NCI-H128 (cell line): Measurements from ENCODE around the gene HERC6.
"Not testable (repeated sequence)": the region's sequence is repeated elsewhere in the genome, so short reads cannot be mapped to it uniquely, and the experiment has no call there.

ENCODE experiments used
- DNase-seq: peaks from one replicate; lab custom pipeline; 2025; ENCODE audit not compliant: unreplicated experiment; lab: John Stamatoyannopoulos, UW

The HERC6 gene

DNA sequence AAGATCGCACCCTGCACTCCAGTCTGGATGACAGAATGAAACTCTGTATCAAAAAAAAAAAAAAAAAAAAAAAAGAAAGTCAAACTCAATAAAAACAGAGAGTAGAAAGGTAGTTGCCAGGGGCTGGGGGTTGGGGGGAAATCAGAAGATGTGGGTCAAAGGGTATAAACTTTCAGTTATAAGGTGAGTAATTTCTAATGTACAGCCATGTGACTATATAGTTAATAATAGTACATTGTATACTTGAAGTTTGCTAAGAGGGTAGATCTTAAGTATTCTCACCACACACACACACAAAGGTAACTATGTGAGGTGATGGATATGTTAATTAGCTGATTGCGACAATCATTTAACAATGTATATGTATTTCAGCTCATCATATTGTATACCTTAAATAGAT is 11.5 kb downstream of the HERC6 start:
- DNase-seq = no peak

- DNase-seq = no peak
Observed at GRCh38 chr4:88391703-88392102, 13.1 kb downstream of the HERC6 start.

DNA sequence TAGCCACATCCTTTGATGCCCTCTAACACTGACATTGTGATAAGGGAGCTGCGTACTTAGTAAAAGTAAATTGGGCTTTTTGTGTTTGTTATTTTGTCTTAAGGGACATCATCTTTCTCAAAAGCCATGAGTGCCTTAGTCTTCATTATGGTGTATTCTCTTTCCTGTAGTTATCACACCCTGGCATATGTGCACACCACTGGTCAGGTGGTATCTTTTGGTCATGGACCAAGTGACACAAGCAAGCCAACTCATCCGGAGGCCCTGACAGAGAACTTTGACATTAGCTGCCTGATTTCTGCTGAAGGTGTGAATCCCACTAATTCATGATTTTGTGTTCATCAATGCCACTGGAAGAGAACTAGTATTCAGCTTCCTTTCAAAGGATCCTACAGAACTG is 18.0 kb downstream of the HERC6 start:
- no peak for DNase-seq

DNA sequence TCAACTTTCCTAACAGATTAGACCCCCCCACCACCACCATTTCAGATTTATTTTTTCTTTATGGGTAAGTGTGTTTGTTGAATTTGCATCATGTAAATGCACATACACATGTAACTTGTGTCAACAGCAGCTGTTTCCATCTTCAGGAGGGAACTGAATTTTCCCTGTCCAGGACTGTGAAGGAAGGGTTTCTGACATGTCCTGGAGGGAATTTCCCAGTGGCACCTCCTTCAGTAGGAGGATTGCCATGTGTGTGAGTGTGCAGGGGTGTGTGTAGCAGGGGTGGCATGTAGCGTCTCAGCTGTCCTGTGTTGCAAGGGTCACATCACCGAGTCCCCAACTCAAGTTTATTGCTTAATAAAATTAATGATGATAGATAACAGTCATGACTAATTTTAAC is 19.7 kb downstream of the HERC6 start:
- no peak for DNase-seq

- no peak for DNase-seq
Observed at GRCh38 chr4:88409206-88409605, 30.6 kb downstream of the HERC6 start.

DNA sequence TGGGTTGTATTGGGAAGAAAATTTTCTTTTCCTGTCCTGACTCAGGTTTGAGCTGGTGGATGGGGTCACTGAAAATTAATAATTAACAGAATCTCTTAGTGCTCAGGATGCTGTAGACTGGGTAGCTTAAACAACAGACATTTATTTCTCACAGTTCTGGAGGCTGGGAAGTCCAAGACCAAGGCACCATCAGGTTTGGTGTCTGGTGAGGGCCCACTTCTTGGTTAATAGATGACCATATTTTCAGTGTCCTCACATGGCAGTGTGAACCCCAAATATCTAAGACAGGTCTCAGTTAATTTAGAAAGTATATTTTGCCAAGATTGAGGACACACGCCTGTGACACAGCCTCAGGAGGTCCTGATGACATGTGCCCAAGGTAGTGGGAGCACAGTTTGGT is 31.1 kb downstream of the HERC6 start:
- DNase-seq = no peak

GRCh38 chr4:88411491-88412096 is 32.9 kb downstream of the HERC6 start:
- no peak for DNase-seq

DNA sequence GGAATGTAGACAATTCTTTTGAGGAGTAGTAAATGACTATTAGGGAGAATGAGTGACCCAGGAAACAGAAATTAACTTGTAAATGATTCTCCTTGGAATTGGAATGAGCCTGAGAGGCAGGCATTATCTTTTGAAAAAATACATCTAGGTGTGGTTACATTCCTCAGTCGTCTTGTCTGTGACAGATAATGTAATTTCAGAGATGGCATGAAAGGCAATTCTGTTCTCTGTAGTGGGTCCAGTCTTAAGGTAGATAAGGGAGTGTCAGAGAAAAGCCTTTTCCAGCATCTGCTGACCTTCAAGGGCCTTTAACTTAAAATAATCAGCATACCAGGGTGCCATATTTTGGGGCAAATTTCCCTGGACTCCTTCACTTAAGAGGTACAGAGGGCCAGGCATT is 35.1 kb downstream of the HERC6 start:
- no peak for DNase-seq

DNA sequence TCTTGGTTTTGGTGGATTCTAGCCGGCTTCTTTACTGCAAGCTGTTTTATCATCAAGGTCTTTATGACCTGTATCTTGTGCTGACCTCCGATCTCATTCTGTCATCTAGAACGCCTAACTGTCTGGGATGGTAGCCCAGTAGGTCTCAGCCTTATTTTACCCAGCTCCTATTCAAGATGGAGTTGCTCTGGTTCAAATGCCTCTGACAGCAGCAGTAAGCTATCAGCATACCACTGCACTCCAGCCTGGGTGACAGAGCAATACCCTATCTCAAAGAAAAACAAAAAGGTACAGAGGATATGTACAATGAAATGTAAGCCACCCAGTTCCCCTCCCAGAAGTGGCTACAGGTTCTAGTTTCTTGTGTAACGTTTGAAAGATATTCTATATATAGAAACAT is 36.1 kb downstream of the HERC6 start:
- no peak for DNase-seq

DNA sequence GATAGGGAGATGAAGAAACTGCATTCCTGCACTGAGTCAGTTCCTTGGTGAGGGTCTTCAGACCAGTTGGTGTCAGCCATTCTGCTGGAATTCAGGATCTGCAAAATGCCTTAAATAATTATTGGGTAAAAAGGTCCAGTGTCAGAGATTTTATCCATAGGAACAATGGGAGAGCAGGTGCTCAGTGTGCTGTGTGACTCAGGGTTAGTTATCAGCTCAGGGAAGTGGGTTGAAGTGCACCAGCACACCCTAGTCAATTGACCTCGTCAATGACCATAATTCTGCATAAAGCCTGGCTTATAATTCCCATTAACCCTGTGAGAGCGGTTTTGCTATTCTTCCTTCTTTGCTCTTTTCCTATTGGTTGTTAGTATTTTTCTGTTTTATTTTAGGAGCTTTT is 37.3 kb downstream of the HERC6 start:
- DNase-seq = no peak

DNA sequence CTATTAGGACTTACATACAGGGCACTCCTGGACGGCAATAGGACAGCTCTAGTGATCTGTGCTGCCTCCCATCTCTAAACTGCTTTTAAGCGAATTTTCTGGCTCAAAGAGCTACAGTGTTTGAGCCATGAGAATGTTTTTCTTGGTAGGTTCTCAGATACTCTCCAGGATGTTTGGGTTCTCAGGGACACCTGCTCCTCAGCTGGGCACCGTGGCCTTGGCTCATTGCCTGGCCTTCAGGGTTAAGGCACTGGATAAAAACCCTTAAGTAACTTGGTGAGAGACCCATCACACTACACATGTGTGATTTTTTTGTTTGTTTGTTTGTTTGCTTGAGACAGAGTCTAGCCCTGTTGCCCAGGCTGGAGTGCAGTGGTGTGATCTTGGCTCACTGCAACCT is 39.8 kb downstream of the HERC6 start:
- DNase-seq = no peak

DNA sequence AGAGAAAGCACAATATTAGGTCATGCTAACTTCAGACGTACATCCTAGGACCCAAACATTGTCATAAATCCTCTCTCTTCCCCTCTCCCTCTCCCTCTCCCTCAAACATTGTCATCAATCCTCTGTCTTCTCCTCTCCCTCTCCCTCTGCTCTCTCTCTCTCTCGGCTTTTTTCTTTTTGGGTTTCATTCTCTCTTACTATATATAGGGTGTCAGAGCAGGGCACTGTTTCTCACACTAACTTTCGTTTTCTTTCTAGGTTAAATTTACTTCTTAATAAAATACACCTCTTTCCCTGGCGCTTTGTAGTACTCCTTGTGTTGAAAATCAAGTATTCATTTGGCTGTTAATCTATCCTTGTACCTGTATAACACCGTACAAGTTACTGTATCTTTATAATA is 41.2 kb downstream of the HERC6 start:
- no peak for DNase-seq

GRCh38 chr4:88420844-88421243 is 42.2 kb downstream of the HERC6 start:
- DNase-seq = no peak

GRCh38 chr4:88422403-88422802 is 43.8 kb downstream of the HERC6 start:
- DNase-seq = no peak

DNA sequence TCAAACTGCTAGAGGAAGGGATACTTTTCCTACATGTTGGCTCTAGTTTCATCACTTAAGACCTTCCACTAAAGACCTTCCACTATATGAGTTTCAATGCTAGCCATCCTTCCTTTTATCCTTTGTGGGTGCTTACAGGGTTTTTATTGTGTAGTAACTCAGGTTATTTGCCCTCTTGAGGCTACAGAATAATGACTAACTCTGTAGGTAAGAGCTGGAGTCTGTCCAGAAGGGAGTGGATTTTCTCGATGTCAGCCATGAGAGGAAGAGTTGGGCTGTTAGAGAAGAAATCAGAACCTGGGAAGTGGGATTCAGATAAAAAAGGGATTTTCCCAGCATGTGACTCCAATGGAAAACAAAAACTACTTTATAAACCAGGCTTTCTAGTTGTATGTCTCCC is 50.7 kb downstream of the HERC6 start:
- no peak for DNase-seq

GRCh38 chr4:88435987-88436693 is 57.5 kb downstream of the HERC6 start:
- DNase-seq = no peak

GRCh38 chr4:88437873-88438272 is 59.2 kb downstream of the HERC6 start:
- DNase-seq = not testable (repeated sequence)

GRCh38 chr4:88439161-88439760 is 60.6 kb downstream of the HERC6 start:
- no peak for DNase-seq

DNA sequence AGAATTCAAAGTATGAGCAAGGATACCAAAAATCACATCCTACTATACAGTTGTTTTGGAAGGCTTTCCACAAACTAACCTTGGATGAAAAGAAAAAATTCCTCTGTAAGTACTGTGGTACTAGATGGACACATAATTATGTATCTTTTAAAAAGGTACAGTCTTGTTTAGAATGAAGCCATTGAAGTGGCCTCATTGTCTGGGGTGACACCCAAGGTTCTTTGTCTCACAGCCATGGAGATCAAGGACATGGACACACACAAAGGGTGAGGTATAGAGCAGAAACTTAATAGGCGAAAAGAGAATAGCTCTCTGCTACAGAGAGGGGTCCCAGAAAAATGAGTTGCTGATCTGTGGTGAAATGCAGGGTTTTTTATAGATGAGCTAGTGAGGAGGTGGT is 61.5 kb downstream of the HERC6 start:
- DNase-seq = no peak

DNA sequence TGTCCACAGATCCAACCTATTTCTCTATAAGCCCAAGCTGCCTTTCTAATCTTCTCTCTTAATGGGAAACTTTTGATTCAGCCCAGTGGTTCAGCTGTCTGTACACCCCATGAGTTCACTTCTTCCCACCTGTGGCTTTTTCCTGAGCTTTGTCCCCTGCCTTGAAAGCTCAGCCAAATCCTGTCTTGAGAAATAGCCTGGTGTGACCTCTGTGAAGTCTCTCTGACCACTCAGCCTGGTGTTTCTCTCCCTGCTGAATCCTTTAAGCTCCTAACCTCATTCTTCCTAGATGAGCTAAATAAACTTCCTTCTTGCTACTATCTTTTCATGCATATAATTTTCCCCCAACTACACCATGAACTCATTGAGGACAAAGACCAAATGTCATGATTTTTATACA is 63.0 kb downstream of the HERC6 start:
- no peak for DNase-seq

GRCh38 chr4:88442689-88443191 is 64.1 kb downstream of the HERC6 start:
- no peak for DNase-seq

DNA sequence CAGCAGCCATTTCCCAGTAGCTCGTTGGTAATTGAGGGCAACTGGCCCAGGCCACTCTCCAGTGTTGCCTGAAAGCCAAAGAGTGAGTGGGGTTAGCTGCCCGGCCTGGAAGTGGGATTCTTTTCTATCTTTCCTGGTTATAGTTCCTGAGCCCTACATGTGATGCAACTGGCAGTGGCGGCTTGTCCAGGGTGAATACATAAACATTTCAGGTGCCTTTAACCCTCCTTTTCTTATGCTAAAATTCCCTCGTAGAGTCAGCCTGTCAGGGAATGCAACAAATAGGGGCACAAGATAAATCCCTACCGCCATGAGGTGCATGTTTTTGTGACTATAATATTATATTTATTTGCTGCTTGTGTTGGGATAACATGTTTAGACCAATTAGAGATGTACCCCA is 64.8 kb downstream of the HERC6 start:
- DNase-seq = no peak
